HG02870 (cell line): ENCODE results near the gene FOSL1.
"Not testable (repeated sequence)": the region's sequence is repeated elsewhere in the genome, so short reads cannot be mapped to it uniquely, and the experiment has no call there.

Experiments used
- ATAC-seq: cut with Tn5 transposase; IDR thresholded peaks from one replicate; pipeline ENCODE4 v1.9.1; 2021; ENCODE audit warnings: mild to moderate bottlenecking, moderate library complexity; ENCODE audit not compliant: unreplicated experiment

Gene FOSL1

GRCh38 chr11:65896034-65896999 is 3.9 kb downstream of the FOSL1 start:
- ATAC-seq: no peak

- no peak for ATAC-seq
Observed at GRCh38 chr11:65895482-65895981, 4.7 kb downstream of the FOSL1 start.

GRCh38 chr11:65894034-65894591 is 6.1 kb downstream of the FOSL1 start:
- no peak for ATAC-seq

- no peak for ATAC-seq
Observed at GRCh38 chr11:65892661-65893317, 7.4 kb downstream of the FOSL1 start.

- not testable (repeated sequence) for ATAC-seq
Observed at GRCh38 chr11:65892137-65892540, 8.0 kb downstream of the FOSL1 start.

- no peak for ATAC-seq
Observed at GRCh38 chr11:65891219-65892136, 8.7 kb downstream of the FOSL1 start.

- ATAC-seq: peak; percentile 51
Observed at GRCh38 chr11:65890324-65891218, 9.6 kb downstream of the FOSL1 start, which contains the start of gene CCDC85B. Gene CCDC85B, plus strand, starts transcription at chr11:65890673. Its CDS starts 111 bp downstream, at chr11:65890784.

GRCh38 chr11:65888163-65888814 is 11.9 kb downstream of the FOSL1 start, which contains the start of gene FIBP:
Gene FIBP, minus strand, starts transcription at chr11:65888471. Its CDS starts 53 bp downstream, at chr11:65888418.
- ATAC-seq: peak; percentile 41

GRCh38 chr11:65887723-65888162 is 12.4 kb downstream of the FOSL1 start:
- no peak for ATAC-seq

GRCh38 chr11:65886826-65887722 is 13.1 kb downstream of the FOSL1 start:
- no peak for ATAC-seq

GRCh38 chr11:65885808-65886536 is 14.2 kb downstream of the FOSL1 start:
- ATAC-seq: no peak

- ATAC-seq: no peak
Observed at GRCh38 chr11:65885231-65885630, 15.0 kb downstream of the FOSL1 start.

GRCh38 chr11:65884716-65885092 is 15.5 kb downstream of the FOSL1 start:
- ATAC-seq: no peak

- ATAC-seq: no peak
Observed at GRCh38 chr11:65883786-65884715, 16.1 kb downstream of the FOSL1 start.

- ATAC-seq: no peak
Observed at GRCh38 chr11:65883058-65883761, 17.0 kb downstream of the FOSL1 start.
